Lower leg skin (tissue), 3 donors: ENCODE measurements around the gene ACSS3.

Experiments
- CTCF ChIP-seq, 3 donors: fragments of 450-650 bp; IDR thresholded peaks; one replicate each; pipeline ENCODE4 v1.5.1; 2016; ENCODE audit warnings: antibody characterized with exemption in 3 of 3, mild to moderate bottlenecking in 3 of 3, moderate library complexity in 2 of 3
- POLR2A ChIP-seq, 2 donors: fragments of 450-650 bp; IDR thresholded peaks; one replicate each; pipeline ENCODE4 v1.6.1; 2016 to 2017; ENCODE audit warnings: antibody characterized with exemption in 2 of 2, mild to moderate bottlenecking in 1 of 2, moderate library complexity in 1 of 2

- TF ChIP-seq CTCF (IDR thresholded peaks at IDR 0.05) = no peak
- no peak for TF ChIP-seq POLR2A (IDR thresholded peaks at IDR 0.05)
These were observed 6.1 kb downstream of the ACSS3 start for GRCh38 chr12:81083906-81084513.
